ENCODE measurements around the gene FAM181B. TPM values are rescaled to one million over a fixed set of nuclear protein-coding genes. Genes with fewer than 3 reads are reported as not detected.

Gene FAM181B
- total and polyA plus RNA-seq, 2 donors = 0.18 to 0.24 TPM

Other genes with a start within 250 kb of the FAM181B start
- 51.7 TPM for gene PRCP, start 166.6 kb upstream of the FAM181B start, total RNA-seq
- 38.4 TPM for gene PRCP, start 166.6 kb upstream of the FAM181B start, polyA plus RNA-seq
- gene DDIAS, start 167.9 kb upstream of the FAM181B start, total RNA-seq = 8.1 TPM
- gene DDIAS, start 167.9 kb upstream of the FAM181B start, polyA plus RNA-seq = 2.3 TPM